ENCODE measurements around the gene ADCY9.

Gene ADCY9

DNA sequence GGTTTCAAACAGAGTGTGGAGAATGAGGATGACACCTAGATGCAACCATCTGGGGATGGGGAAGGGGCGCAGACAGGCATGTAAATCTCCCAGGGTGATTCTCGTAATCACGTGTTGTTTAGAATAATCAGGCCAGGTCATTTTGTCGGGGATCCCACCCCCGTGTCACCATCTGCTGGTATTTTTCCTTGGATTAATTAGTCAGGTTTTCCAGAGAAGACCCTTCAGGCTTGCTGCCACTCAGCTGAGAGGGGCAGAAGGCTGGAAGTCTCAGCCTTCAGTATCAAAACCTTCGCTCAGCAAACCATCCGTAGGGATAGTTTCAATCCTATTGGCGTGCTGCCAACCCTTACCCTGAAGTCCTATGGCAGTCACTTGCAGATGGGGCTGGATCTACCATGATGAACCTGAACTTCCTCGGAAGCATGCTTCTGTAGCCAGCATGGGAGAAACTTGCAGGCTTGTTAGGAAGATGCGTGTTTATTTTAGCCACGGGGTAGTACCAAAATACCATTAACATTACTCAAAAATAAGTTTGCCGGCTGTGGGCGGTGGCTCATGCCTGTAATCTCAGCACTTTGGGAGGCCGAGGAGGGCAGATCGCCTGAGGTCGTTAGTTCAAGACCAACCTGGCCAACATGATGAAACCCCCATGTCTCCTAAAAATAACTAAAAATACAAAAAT is 7.5 kb upstream of the ADCY9 start:
- no peak for DNase-seq (ENCODE audit: low read depth in 2 of 2)

DNA sequence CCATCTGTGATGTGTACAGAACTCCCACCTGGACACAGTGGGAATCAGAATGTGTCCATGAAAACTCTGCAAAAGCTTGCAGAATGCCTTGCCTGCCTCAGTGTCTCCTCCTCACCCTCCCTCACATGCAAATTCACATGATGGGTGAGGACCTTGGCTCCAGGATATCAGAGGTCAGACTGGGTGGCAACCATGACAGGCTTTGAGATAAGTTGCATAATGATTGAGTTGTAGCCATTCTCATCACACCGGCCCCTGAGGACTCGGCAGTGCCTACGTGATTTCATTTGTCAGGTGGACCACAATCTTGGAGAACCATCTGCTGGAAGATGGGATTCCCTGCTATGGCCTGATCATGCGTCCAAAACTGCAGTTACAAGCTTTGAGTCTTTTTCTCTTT is 3.9 kb upstream of the ADCY9 start:
- DNase-seq (ENCODE audit: low read depth in 2 of 2) = no peak

- no peak for DNase-seq (ENCODE audit: low read depth in 2 of 2)
These were observed 972 bp upstream of the ADCY9 start for GRCh38 chr16:4117250-4117578.

GRCh38 chr16:4115949-4116318 is 308 bp downstream of the ADCY9 start:
- no peak for DNase-seq (ENCODE audit: low read depth in 2 of 2)

- peak; percentile 27 to 34 for DNase-seq (ENCODE audit: low read depth in 2 of 2)
These were observed 863 bp downstream of the ADCY9 start for GRCh38 chr16:4115209-4115948.

GRCh38 chr16:4114257-4115208 is 1.7 kb downstream of the ADCY9 start:
- no peak for DNase-seq (ENCODE audit: low read depth in 2 of 2)

DNA sequence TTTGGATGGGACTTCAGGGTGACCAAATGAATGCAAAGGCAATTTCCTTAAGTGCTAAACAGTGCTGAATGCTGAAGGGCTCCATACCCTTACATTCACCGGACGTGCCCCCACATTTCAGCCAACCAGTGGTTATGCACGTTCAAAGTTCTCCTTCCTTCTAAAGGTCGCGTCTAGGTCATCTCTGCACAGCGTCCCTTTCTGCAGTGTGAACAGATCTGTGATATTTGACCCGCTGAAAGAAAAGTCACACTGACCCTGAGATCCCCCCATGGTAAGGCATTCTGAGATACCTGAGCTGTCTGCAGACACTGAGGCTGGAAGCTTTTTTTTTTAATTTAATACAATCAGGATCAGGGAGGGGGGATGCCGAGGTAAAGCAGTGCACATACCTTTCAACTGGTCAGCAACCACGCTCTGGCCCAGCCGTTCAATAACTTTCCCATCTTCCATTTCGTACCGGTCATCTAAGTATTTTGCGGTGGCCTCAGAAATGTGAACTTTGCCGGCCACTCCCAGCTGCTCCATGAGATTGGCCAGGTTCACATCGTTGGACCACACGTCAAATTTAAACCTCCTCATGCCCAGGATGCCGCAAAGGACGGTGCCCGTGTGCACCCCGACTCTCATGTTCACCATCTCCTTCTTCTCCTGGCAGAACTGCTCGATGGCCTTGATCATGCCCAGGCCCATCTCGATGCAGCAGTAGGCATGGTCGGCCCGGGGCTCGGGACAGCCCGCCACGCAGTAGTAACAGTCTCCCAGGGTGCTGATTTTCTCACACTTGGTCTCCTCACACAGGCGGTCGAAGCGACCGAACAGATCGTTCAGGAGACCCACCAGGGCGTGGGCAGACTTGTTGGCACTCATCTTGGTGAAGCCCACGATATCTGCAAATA is 2.6 kb downstream of the ADCY9 start:
- no peak for DNase-seq (ENCODE audit: low read depth in 2 of 2)

DNA sequence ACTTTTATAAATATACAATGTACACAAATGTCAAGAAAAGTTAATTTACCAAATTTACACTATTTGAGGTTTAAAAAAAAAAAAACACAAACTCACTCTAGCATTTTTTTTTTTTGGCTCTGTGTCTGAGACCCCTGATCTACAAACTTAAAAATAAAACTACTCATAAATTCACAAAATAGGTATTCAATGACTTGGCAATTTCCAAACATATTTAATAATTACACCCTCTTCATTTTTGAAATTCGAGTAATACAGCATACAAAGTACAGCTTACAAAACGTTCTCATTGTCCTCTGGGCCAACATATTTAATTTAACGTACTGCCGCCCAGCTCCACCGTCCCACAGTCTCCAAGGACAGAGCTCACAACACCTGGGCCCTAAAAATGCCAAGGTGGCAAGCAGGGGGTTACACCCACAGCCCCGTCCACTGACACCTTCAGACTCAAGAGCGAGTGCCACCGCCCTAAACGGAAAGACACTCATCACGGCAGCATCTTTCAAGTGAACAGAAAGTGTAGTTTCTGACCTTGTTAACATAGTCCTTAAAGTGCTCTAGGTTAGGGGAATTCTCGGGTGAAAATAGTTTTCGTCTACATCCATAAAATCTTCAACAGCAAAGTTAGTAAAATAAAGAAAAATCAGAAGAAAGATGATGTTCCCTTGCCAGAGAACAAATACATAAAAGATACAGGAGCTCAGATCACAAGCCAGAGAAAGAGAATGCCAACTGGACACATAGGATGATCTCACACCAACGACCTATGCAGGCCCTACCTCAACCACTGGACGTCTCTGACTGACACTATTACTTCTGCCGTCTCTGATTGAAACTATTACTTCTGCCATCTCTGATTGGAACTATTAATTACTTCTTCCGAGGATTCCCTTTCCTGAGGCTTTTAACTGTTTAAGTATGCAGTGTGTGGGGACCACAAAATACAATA is 4.2 kb downstream of the ADCY9 start:
- DNase-seq (ENCODE audit: low read depth in 2 of 2) = no peak

DNA sequence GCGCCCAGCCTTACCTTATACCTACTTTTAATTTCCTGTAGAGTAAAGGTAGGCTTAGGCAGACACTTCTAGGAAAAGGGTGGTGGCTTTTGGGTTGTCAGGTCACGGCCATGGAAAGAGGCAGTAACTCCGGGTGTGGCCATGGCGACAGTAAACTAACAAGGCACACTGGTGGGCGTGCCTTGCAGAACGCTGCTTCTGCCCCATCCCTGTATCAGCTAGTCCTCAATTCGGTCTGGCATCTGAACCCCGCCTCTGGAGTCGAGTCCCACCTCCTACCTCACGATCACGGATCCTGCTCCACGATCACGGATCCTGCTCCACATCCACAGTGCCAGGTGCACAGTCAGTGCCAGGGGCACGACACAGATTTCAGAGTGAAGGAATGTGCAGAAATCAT is 5.6 kb downstream of the ADCY9 start:
- no peak for DNase-seq (ENCODE audit: low read depth in 2 of 2)

- DNase-seq (ENCODE audit: low read depth in 2 of 2) = no peak
These were observed 6.2 kb downstream of the ADCY9 start for GRCh38 chr16:4110065-4110464.

DNA sequence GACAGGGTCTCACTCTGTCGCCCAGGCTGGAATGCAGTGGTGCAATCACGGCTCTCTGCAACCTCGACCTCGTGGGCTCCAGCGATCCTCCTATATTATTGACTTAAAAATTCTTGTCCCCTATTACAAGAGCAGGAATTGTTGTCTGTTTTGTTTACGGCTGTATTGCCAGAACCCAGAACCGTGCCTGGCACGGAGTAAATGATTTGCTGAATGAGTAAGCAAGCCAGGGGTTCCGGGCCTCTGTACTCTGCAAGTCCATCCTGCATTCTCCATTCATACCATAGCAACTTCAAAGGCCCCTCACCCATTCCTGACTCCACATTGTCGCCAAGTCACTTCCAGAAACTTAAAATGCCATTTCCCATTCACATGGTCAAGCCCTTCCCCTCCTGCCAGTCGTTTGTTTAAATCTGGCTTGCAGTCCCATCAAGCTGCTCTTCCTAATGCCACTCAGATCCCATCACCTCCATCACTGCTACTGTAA is 6.9 kb downstream of the ADCY9 start:
- no peak for DNase-seq (ENCODE audit: low read depth in 2 of 2)

GRCh38 chr16:4106516-4106915 is 9.7 kb downstream of the ADCY9 start:
- no peak for DNase-seq (ENCODE audit: low read depth in 2 of 2)

DNA sequence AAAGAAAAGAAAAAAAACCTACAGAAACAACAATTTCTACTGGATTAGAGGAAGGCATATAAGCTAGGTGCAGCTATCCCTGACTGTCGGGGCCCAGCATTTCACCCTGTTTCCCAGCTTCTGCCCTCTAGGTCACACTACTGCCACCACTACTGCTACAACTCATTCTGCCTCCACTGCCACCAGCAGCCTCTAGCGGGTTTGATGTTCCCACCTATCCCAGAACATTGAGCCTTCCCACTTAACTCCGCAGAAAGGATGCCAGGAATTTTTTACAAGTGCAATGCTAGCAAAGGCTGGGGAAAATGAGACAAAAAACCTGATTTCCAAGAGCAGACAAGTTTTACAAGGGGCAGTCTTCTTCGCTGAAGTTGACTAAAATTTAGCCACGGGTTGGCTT is 10.4 kb downstream of the ADCY9 start:
- no peak for DNase-seq (ENCODE audit: low read depth in 2 of 2)

- no peak for DNase-seq (ENCODE audit: low read depth in 2 of 2)
These were observed 12.5 kb downstream of the ADCY9 start for GRCh38 chr16:4103745-4104144.

- DNase-seq (ENCODE audit: low read depth in 2 of 2) = no peak
These were observed 14.6 kb downstream of the ADCY9 start for GRCh38 chr16:4101421-4102219.

DNA sequence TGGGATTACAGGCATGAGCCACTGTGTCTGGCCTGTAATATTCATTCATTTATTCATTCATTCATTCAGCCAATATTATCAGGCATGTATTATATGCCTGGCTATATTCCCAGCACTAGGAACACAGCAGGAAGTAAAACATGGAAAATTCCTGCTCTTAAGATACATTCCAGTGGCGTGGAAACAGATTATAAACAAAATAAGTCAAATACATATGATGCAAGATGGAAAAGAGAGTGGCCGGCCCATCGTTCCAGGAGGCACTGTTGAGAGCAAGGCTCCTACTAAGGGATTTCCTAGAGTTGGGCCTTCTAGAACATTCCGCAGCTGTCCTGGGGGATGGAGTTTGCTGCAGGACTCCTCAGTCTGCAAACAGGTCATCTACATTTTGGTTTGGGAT is 17.7 kb downstream of the ADCY9 start:
- no peak for DNase-seq (ENCODE audit: low read depth in 2 of 2)

GRCh38 chr16:4097826-4098240 is 18.4 kb downstream of the ADCY9 start:
- no peak for DNase-seq (ENCODE audit: low read depth in 2 of 2)

GRCh38 chr16:4096509-4096908 is 19.7 kb downstream of the ADCY9 start:
- DNase-seq (ENCODE audit: low read depth in 2 of 2) = no peak

DNA sequence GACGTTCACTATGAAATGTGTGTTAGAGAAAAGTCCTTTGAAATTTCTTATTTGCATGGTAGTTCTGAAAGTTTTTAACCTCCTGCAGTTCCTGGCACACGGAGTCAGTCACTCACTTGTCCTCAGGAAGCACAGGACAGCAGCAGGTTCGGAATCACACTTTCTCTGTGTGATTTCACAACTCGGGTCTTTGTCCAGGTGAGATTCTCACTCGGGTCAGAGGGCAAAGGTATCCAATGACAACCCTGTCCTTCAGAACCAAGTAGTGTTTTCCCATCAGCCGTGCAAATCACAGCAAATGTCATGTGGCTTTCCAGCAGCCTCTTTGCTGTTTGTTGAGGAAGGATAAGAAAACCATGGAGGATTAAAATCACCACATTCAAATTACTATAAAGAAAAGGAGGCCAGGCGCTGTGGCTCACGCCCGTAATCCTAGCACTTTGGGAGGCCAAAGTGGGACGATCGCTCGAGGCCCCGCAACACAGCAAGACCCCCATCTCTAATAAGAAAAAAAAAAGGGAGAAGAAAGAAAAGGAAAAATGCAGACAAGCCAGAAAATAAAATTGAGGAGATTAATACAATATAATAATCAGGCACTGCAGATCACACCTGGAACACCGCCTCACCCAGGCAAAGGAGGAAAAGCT is 22.0 kb downstream of the ADCY9 start:
- DNase-seq (ENCODE audit: low read depth in 2 of 2) = no peak

Data from stimulated activated CD8-positive, alpha-beta memory T cell treated with anti-CD3 and anti-CD28 coated beads, Interleukin-15, amount 100 ng/mL, for 48 hours (primary cell).